DMS153 (cell line): ENCODE data around the gene FNDC1.

Experiments
- DNase-seq: peaks from one replicate; lab custom pipeline; 2025; lab: John Stamatoyannopoulos, UW

FNDC1 gene

DNA sequence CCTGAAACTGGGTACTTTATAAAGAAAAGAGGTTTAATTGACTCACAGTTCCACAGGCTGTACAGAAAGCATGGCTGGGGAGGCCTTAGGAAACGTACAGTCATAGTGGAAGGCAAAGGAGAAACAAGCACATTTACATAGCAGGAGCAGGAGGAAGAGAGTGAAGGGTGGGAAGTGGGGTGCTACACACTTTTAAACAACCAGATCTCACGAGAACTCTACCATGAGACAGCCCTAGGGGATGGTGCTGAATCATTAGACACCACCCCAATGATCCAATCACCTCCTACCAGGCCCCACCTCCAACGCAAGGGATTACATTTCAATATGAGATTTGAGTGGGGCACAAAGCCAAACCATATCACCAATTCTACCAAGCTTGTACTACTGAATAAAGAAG, 7.4 kb upstream of the FNDC1 start:
- DNase-seq, result no peak

DNA sequence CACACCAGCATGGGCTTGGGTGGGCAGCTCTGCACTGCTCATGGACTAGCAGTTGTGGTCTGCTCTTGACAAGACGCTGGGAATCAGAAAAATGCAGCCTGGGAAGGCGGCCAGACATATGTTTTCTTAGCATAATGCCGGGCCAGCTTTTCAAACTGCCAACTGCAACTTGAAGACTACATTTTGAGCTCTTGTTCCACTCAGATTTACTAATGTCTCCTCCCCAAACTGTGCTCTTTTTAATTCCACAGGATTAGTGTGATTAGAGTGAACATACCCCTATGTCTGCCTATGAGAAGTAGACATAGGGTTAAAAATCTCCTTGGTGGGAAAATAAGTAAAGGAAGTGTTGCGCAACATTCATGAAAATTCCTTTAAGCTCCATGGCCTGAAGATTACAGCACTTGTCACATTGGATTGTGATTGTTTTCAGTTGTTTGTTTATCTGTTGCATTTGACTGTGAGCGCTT, 5.3 kb upstream of the FNDC1 start:
- DNase-seq, result no peak

DNA sequence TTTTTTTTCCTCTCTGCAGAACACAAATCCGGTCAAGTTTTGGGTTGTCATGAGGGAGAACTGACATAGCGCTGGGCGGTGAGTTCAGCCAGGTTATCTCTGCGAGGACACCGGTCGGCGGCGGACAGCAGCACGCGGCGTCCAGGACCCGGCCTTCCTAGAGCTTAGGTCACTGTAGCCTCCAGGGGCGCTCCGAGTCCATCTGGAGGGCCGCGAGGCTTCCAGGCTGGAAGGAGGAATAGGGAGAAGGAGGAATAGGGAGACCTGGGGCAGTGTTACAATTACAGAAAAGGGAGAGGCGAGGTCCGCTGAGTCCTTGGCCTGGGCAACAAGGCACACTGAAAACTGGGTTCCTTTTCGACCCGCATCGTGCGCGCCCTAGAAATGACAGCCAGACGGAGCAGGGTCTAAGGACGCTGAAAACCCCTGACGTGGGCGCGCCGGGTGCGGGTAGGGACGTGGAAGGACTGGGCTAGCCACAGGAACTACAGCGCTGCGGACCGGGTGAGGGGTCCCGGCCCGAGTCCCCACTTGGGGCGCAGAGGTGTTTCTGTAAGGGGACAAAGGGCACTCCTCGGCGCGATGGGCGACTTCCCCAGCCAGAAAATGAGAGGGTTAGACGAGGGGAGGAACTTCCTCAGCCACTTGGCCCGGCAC, 536 bp upstream of the FNDC1 start:
- DNase-seq, result no peak

DNA sequence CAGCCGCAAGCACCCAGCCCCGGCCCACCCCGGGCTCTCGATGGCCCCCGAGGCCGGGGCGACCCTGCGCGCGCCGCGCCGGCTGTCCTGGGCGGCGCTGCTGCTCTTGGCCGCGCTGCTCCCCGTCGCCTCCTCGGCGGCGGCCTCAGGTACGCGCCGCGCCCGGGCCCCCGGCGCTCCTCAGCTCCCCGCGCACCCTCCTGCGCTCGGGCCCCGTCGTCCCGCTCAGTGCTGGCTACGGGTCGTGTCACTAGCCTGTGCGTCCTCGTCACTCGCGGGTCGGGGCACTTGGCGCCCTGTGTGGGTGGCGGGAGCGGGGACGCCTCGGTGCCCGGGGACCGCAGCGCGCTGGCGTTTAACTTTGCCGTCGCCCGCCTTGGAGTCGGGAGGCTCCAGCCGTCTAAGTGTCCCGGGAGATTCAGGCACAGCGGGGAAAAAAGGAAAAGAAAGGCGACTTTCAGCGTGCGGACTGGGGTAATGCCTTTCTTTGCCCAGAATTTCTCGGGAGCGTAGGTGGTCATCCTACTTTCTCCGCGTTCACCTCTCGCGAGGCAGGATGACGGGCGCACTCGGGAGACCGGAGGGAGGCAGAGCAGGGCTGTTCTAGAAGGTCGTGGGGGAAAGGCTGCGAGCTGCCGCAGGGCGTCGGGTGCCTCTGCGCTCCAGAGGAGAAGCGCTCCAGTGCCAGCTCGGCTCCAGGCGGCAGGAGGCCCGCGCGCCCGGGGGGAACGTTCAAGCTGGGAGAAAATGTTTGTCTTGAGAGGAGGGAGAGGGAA, 545 bp downstream of the FNDC1 start:
- no peak for DNase-seq

DNA sequence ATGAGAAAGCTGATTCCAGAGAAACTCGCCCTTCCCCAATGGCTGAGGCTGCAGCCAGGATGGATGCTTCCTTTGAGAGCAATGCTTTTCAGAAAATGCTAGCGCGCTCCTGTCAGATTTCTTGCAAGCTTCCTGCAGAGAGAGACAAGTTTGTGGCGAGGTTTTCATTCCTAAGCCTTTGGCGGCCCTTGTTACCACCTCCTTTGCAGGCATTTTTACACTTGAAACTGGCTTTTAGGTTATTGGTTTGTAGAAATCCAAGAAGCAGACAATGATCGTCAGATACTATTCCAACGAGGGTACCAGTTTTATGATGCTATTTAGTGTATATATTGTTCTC, 1.1 kb downstream of the FNDC1 start:
- DNase-seq, result no peak

DNA sequence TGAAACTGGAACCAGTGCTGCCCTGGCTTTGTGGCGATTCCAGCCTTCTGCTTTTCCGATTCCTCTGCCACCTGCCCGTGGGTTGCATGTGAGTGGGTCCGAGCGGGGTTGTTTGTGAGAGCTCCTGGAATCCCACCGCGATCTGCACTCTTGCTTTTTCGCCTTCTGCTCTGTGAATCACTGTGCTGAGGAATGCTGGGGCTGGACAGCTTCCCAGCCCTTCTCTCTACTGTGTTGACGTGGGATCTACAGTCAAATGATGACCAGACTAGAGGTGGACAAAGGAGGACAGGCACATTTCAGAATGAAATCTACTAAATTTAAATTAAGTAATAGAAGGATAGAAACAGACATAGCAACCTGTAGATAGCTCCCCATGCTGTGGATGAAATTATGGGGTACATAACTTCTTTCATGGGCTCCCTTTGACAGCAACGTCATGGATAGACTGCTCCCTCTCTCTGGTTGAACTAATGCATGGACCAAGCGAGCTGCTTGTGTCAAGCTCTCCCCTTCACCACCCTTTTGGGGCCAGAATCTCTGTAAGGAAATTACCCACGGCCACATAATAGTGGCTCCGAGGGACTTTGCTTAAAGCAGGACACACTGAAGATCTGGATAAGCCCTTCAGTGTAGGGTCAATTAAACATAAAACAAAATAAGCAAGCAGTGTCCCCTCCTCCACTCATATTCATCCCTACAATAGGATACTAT, 2.0 kb downstream of the FNDC1 start:
- DNase-seq, result no peak

DNA sequence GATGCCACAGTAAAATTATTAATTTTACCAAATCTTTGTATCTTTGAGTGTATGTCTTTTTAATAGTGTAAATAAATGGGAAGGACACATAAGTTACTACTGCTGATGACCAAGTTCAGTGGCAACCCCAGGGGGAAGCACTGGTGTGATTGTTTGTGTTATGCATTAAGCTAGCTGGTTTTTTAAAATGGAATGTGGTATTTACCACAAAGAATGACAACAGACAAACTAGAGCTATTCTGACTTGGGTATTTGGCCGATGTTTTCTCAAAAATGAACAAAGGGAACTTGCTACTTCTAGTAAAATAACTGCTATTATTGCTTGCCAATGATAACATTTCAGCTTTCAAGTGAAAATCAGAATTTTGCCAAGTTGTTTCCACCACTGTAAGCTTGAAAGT, 2.9 kb downstream of the FNDC1 start:
- no peak for DNase-seq

DNA sequence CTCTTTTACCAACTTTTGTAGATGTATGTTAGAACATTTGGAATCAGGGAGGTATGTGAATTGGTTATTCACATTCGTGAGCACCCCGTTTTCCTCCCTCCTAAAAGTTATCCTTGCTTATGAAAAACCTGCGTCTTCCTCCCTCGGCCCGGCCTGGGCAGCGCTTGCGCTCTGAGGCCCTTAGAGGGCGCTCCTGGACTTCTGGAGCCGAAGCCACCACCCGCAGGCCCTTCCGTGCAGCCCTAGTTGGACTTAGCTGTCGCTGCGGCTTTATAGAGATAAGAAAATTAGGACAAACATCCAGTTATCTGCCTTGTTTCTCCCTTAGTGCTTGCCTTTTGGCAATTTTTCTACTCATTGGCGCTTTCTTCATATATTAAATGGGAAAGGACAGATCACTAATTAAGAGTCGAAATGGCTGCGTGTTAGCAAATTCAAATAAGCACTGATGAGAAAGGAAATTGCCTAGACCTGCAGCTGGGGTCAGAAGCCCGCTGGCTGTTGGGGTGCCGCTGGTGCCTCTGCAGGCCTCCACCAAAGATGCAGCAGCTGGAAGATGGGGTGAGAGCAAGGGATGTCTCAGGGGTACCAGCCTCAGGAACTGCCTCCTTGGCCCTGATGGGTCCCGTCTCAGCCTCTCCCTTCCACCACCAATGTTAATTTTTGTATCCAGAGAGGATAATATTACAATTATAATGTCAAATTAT, 5.2 kb downstream of the FNDC1 start:
- DNase-seq, result no peak

DNA sequence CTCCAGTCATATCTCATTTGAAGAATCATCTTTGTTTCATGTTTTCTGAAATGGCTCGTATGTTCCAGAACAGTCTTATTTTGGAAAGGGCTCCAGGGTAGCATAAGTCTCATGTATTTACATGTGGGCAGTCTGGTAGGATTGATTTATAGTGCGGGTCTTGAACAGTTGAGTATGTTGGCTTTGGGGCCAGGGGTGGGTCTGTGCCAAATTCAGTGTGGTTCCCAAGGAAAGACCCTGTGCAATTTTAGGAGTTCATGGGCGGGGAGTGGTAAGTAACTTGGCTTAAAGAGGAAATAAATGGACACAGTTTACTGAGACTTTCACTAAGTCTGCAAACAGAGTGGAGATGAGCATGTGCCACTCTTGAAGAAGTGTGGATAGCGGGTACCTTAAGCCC, 7.7 kb downstream of the FNDC1 start:
- DNase-seq, result no peak

DNA sequence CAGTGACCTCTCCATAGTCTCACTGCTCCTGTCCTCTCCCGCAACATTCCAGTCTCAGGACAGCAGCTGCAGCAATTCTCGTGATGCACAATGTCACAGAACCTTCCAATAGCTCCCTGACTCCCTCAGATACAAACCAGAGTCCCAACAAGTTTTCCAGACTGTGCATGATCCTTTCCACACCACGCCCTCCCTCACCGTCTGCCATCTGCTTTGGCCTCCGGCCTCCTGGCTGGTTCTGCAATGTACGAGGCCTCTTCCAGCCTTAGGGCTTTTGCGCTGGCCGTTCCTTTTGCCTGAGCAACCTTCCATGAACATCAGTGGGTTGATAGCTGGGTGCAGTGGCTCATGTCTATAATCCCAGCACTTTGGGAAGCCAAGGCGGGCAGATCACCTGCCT, 9.6 kb downstream of the FNDC1 start:
- DNase-seq, result no peak

DNA sequence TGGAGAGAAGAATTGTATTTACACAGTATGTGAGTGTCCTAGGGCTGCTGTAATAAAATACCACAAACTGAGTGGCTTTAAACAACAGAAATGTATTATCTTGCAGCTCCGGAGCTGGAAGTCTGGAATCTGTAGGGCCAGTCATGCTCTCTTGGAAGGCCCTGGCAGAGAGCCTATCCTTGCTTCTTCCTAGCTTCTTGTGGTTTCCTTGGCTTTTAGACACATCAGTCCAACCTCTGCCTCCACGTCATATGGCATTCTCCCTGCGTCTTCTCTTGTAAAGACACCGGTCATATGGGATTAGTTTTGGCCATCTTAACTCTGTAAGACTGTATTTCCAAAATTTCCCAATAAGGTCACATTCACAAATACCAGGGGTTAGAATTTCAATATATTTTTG, 10.8 kb downstream of the FNDC1 start:
- no peak for DNase-seq

DNA sequence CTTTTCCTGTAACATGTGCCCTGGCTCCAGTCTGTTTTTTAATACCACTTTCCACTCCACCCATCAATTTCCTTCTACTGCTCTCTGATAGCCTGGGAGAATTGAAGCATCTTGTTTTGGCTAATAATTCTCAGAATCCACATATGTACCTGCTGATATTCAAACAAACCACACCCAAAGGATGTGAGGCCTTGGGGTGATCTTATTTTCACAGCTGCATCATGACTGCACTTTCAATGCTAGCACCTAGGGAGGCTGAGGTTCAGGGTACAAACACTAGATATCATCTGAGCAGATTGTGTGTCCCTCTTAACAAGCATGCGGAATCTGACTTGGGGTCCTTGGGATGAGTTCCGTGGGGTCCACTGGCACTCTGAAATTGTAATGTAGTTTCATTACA, 12.7 kb downstream of the FNDC1 start:
- no peak for DNase-seq

DNA sequence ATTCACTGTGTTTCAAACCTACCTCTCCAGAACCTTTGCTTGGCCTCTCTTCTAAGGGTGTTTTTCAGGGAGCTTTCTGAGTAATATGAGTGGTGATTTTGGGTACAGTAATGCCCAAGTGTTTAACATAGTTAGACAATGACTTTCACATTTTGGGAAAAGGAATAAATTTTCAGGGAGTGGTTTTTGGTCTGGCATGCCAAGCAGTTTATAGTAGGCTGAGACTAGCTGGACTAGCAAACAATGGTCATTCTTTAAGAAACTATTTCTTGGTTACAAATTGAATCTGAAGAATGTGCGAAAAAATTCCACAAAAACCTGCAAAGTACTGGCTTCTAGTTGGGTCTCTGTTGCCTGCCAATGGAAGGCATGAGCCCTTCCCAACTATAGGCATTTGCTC, 15.4 kb downstream of the FNDC1 start:
- DNase-seq, result no peak

DNA sequence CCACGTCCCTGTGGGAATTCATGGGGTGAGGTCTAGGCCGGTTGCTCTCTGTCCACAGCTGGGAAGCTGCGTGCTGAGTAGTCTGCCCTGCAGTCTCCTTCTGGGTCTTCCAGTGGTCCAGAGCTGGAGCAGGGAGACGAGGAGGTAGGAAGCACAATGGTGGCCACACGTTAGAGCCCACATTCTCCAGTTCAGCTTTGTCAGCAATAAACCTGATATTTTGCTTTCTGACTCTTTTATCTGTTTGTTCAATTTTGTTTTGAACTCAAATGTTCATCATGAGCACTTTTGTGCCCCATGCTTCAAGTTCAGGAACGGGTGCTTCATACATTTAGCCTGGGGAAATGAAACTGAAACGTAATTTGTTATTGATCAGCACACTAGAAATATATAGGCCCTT, 21.3 kb downstream of the FNDC1 start:
- no peak for DNase-seq

DNA sequence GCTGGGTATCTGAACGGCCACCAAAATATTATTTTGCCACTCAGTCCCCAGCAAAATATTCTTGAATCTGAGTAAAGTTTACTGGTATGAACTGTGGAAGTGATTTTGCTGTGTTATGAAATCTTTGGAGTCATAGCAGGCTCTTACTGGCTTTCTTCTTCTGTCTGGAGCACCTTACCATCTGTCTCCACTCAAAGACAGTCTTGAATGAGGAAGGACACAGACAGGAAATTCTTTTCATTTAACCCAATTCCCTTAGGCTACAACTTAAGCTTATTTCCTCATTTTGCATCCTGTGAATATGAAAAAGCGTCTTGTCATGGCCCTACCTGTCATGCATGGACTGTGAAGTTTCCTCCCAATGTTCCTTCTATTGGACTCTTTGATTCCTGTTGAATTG, 24.7 kb downstream of the FNDC1 start:
- no peak for DNase-seq

DNA sequence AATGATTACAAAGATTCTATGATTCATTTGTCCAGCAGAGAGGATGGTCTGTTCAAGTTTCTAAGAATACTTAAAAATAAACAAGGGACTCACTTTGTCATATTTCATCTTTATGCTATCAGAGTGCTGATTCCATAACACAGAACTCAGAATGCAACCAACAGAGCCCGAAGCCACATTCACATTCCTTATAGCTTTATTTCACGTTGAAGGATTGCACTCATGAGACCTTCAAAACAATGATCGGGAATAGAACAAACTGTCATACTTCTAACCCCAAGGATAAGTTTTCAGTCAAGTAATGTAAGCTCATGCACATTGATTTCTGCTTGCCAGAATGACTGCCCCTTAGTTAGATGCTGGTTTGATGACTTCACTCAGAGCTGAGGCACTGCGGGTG, 25.2 kb downstream of the FNDC1 start:
- DNase-seq, result no peak

DNA sequence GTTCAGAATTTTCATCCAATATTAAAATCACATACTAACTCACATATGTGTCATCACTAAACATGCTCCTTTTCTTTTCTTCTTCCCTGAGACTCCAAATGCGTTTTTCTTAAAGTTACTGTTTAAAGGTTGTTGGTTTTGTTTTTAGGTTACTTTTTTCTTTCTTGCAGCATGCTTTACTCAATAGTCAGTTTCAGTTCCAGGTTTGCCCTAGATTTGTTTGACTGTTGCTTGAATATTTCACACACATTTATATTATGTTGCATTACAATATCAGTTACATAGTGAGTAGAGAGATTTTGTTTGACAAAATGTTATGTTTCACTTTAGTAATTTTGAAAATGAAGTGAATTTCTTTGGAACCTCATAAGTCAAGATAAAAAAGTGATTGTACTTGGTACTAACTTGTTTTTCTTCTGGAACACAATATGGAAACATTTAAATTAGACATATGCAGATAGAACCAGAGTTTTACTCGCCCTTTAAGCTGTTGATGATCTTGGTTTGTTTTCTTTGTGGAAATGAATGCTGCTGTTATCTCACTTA, 27.3 kb downstream of the FNDC1 start:
- DNase-seq, result no peak

DNA sequence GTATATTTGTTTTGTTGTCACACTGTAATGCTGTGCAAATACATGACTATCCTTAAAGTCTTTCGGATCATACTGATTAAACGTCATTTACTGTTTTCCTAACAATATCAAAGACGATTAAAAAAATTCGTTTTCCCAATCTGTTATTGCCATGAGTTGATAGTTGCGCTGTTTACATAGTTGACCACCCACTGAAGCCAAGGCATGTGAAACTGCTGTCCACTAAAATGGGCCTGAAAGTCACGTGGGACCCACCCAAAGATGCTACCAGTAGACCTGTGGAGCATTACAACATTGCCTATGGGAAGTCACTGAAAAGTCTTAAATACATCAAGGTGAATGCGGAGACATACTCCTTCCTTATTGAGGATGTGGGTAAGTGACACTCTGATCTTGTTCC, 28.1 kb downstream of the FNDC1 start:
- DNase-seq, result no peak

DNA sequence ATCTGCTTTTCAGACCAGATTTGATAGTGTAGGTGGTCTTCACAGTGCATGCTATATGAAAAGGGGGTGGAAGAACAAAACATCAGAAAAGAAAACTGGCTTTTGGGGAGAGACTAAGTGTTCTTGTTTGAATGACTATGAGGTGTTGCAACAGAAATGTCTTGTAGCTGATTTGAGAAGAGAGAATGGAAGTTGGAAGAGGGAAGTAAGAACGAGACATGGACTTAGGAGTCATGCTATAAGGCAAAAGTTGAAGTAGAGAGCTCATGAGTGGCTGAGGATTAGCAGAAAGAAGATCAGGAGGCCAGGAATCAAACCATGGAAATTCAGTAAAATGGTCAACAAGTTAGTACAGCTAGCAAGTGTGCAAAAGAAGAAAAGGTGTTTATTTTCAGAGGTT, 32.1 kb downstream of the FNDC1 start:
- no peak for DNase-seq

DNA sequence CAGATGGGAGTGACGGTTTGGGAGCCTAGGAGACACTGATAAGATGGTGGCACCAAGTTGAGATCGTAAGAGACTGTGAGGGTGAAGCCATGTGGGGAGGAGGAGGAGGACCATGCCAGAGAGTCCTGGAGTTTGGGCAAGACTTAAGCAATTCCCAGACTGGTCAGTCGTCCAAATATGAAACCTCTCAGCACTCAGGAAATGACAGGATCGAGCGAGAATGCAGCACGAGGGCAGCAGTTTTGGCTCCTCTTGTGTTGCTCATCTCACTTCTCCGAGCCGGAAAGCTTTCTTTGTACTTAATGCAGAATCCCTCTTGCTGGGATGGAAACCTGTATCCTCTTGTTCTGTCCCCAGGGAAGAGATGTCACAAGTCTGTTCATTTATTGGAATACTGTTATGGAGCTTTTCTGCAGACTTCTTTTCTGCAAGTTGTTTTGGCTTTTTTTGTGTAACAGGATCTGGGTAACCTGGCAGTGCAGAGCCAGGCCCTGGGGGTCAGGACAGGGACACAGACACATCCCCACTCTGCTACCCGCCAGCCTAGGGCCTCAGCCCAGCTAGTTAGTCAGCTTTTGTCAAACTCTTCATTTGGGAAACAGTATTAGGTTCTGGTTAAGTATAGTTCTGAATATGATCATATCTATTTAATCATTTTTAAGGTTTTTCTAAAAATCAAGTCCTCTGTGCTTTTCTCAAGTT, 34.3 kb downstream of the FNDC1 start:
- DNase-seq, result no peak

DNA sequence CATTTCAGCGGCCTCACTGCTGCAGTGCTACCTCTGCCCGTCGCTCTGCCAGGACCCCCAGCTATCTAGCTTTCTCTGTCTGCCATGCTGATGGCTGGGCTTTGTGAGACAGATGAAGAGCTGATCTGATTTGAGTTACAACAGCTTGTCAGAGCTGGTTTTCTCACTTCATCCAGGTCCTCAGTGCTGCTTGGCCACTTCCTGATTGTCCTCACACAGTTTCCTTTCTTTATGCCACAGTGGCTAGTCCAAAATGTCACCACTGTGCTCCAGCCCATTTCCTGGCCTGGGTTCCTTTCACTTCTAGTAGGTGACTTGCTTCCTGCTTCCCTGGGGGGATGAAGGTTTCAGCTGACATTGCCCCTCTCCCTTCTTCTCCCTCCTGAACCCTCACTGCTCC, 35.4 kb downstream of the FNDC1 start:
- no peak for DNase-seq

DNA sequence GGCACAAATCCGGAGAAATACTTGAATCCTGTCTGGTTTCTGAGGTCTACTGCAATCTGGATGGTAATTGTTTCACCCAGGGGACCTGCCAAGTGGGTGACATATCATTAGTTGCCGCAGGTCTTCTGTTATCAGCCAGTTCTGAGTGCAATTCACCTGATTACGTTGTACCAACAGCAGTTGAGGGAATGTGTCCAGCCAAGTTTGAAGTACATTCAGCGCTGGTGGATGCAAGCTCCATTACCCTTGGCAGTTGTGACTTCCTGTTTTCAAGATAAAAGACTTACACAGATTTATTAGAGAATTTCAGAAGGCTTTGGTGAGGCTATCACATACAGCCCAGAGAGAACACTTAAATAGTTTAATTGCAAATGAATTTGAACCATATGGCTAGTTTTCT, 42.8 kb downstream of the FNDC1 start:
- no peak for DNase-seq
